ENCODE data around the gene MRPS14.

Gene MRPS14

GRCh38 chr1:174984952-174985351 is 38.3 kb downstream of the MRPS14 start:
- DNase-seq (ENCODE audit: low spot score) = no peak

- DNase-seq (ENCODE audit: low spot score) = peak; percentile 54
Observed at GRCh38 chr1:174982971-174983689, 40.1 kb downstream of the MRPS14 start.

GRCh38 chr1:174976436-174977108 is 46.7 kb downstream of the MRPS14 start:
- peak; percentile 60 for DNase-seq (ENCODE audit: low spot score)

- no peak for DNase-seq (ENCODE audit: low spot score)
Observed at GRCh38 chr1:174975764-174976163, 47.5 kb downstream of the MRPS14 start.

GRCh38 chr1:174974711-174975119 is 48.5 kb downstream of the MRPS14 start:
- no peak for DNase-seq (ENCODE audit: low spot score)

GRCh38 chr1:174971902-174972301 is 51.3 kb downstream of the MRPS14 start:
- DNase-seq (ENCODE audit: low spot score) = no peak

- DNase-seq (ENCODE audit: low spot score) = no peak
Observed at GRCh38 chr1:174971466-174971865, 51.8 kb downstream of the MRPS14 start.

GRCh38 chr1:174969977-174970376 is 53.2 kb downstream of the MRPS14 start:
- DNase-seq (ENCODE audit: low spot score) = peak; percentile 19

- DNase-seq (ENCODE audit: low spot score) = peak; percentile 84
Observed at GRCh38 chr1:174968750-174969244, 54.4 kb downstream of the MRPS14 start.

- no peak for DNase-seq (ENCODE audit: low spot score)
Observed at GRCh38 chr1:174967845-174968705, 55.1 kb downstream of the MRPS14 start.

- no peak for DNase-seq (ENCODE audit: low spot score)
Observed at GRCh38 chr1:174966008-174966572, 57.1 kb downstream of the MRPS14 start.

GRCh38 chr1:174965362-174966007 is 57.7 kb downstream of the MRPS14 start:
- no peak for DNase-seq (ENCODE audit: low spot score)

GRCh38 chr1:174964972-174965361 is 58.3 kb downstream of the MRPS14 start:
- no peak for DNase-seq (ENCODE audit: low spot score)

- DNase-seq (ENCODE audit: low spot score) = peak; percentile 50
Observed at GRCh38 chr1:174964261-174964971, 58.8 kb downstream of the MRPS14 start.

GRCh38 chr1:174963529-174964125 is 59.6 kb downstream of the MRPS14 start:
- DNase-seq (ENCODE audit: low spot score) = no peak
